ENCODE data around the gene PER1. TPM values are rescaled to one million over a fixed set of nuclear protein-coding genes. Genes with fewer than 3 reads are reported as not detected.

PER1 gene
- total and polyA plus RNA-seq, 7 donors: 48.9 to 278 (median 145) TPM

- WGBS, 3 donors: 70 to 87% (median 75%) methylated on average over 22 of the region's 22 CpGs
- peaks cover 41% of the 10 kb centered on the region for H3K4me1 ChIP-seq
- TF ChIP-seq CTCF (IDR thresholded peaks at IDR 0.05): no peak
- no peaks in the 10 kb centered on the region for H3K27me3 ChIP-seq (ENCODE audit: insufficient read depth in 3 of 3, low read length in 2 of 3)
- peaks cover 26 to 97% of the 10 kb centered on the region in 2 donors for H3K36me3 ChIP-seq (ENCODE audit: insufficient read depth in 1 of 2, low read depth in 1 of 2)
- peak in 1 of 2 donors; percentile 58 for DNase-seq
- no peak for ATAC-seq
- H3K9me3 ChIP-seq: no peaks in the 10 kb centered on the region
- no peak overlapping the region for H3K27ac ChIP-seq
- H3K4me3 ChIP-seq: no peak overlapping the region
- intact Hi-C loops (cut with DNase I): loop anchor here in 1 of 2 donors (10.0 kb wide), 1 partner anchor 899 kb away; the partner anchor contains the start of gene GABARAP
Observed at GRCh38 chr17:8143581-8144400, 8.4 kb downstream of the PER1 start.

- H3K36me3 ChIP-seq (ENCODE audit: insufficient read depth in 1 of 2, low read depth in 1 of 2): peaks cover 26 to 90% of the 10 kb centered on the region in 2 donors
- WGBS, 3 donors: 68 to 83% (median 73%) methylated on average over 12 to 15 of the region's 15 CpGs
- DNase-seq (peak in 1 of 2 donors; percentile 57), ATAC-seq (no peak)
- peaks cover 43% of the 10 kb centered on the region for H3K4me1 ChIP-seq
- intact Hi-C loops (cut with DNase I): loop anchor here in 1 of 2 donors (10.0 kb wide), 1 partner anchor 898 kb away; the partner anchor contains the start of gene GABARAP
- H3K4me3 ChIP-seq: no peak overlapping the region
- no peak for TF ChIP-seq CTCF (IDR thresholded peaks at IDR 0.05)
- no peaks in the 10 kb centered on the region for H3K9me3 ChIP-seq
- H3K27ac ChIP-seq: peak overlapping the region; percentile 93
- no peaks in the 10 kb centered on the region for H3K27me3 ChIP-seq (ENCODE audit: insufficient read depth in 3 of 3, low read length in 2 of 3)
Observed at GRCh38 chr17:8142887-8143580, 9.2 kb downstream of the PER1 start.

- H3K4me1 ChIP-seq: peaks cover 39% of the 10 kb centered on the region
- 74 to 86% (median 78%) methylated on average over 23 of the region's 23 CpGs for WGBS, 3 donors
- no peaks in the 10 kb centered on the region for H3K27me3 ChIP-seq (ENCODE audit: insufficient read depth in 3 of 3, low read length in 2 of 3)
- no peak for DNase-seq
- H3K36me3 ChIP-seq (ENCODE audit: insufficient read depth in 1 of 2, low read depth in 1 of 2): peaks cover 19 to 83% of the 10 kb centered on the region in 2 donors
- intact Hi-C loops (cut with DNase I): loop anchor here in 1 of 2 donors (10.0 kb wide), 1 partner anchor 898 kb away; the partner anchor contains the start of gene GABARAP
- TF ChIP-seq CTCF (IDR thresholded peaks at IDR 0.05): no peak
- H3K27ac ChIP-seq: peak overlapping the region; percentile 93
- no peaks in the 10 kb centered on the region for H3K9me3 ChIP-seq
- no peak for ATAC-seq
- H3K4me3 ChIP-seq: no peak overlapping the region
Observed at GRCh38 chr17:8142158-8142886, 9.9 kb downstream of the PER1 start.

- intact Hi-C loops (cut with DNase I): loop anchor here in 1 of 2 donors (10.0 kb wide), 1 partner anchor 897 kb away; the partner anchor contains the start of gene GABARAP
- WGBS, 3 donors: 83 to 85% (median 83%) methylated on average over 11 of the region's 11 CpGs
- Histone ChIP-seq H3K4me1 (peaks cover 33% of the 10 kb centered on the region), H3K36me3 (ENCODE audit: insufficient read depth in 1 of 2, low read depth in 1 of 2) (peaks cover 14 to 77% of the 10 kb centered on the region in 2 donors), H3K9me3 (no peaks in the 10 kb centered on the region), H3K4me3 (no peak overlapping the region), H3K27ac (peak overlapping the region; percentile 93), H3K27me3 (ENCODE audit: insufficient read depth in 3 of 3, low read length in 2 of 3) (no peaks in the 10 kb centered on the region)
- DNase-seq: no peak
- ATAC-seq: no peak
- TF ChIP-seq CTCF (IDR thresholded peaks at IDR 0.05): no peak
Observed at GRCh38 chr17:8141741-8142140, 10.5 kb downstream of the PER1 start.
